CD14-positive monocyte (primary cell): ENCODE measurements around the gene RAMP1. TPM values are rescaled to one million over a fixed set of nuclear protein-coding genes. Genes with fewer than 3 reads are reported as not detected.
A peak's percentile ranks its signal among the peaks of the same experiment; 100 is the strongest.

Experiments used
- DNase-seq, 3 donors: peaks; one replicate each; pipeline ENCODE4 v3.0.0-alpha.2; 2011 to 2022
- H2AFZ ChIP-seq: 2 replicates; pipeline ENCODE4 v1.6.0; 2012; ENCODE audit warnings: mild to moderate bottlenecking, low read depth, low read length, inconsistent platforms; ENCODE audit not compliant: insufficient read depth, poor library complexity, severe bottlenecking
- H3K27ac ChIP-seq, 2 donors: 1 replicate in 1 of 2; 2 replicates in 1 of 2; pipeline ENCODE4 v1.5.1; 2012 to 2013; ENCODE audit warnings: low read length in 2 of 2, control low read depth in 1 of 2, inconsistent platforms in 1 of 2, low read depth in 1 of 2, mild to moderate bottlenecking in 1 of 2
- H3K27me3 ChIP-seq, 2 donors: one replicate each; pipeline versions ENCODE4 v1.6.0 to v1.6.1; 2011 to 2013; ENCODE audit warnings: low read length in 2 of 2; ENCODE audit not compliant: control insufficient read depth in 2 of 2, insufficient read depth in 2 of 2
- H3K36me3 ChIP-seq, 2 donors: replicated peaks in 1 of 2; 1 replicate in 1 of 2; 2 replicates in 1 of 2; pipeline versions ENCODE4 v1.5.1 to v1.6.1; 2012 to 2013; ENCODE audit warnings: low read length in 2 of 2, control low read depth in 1 of 2, inconsistent platforms in 1 of 2, mild to moderate bottlenecking in 1 of 2; ENCODE audit not compliant: insufficient read depth in 2 of 2, control insufficient read depth in 1 of 2
- H3K4me1 ChIP-seq, 2 donors: 1 replicate in 1 of 2; 2 replicates in 1 of 2; pipeline versions ENCODE4 v1.5.1 to v1.6.1; 2012 to 2013; ENCODE audit warnings: low read length in 2 of 2, control low read depth in 1 of 2, inconsistent platforms in 1 of 2, mild to moderate bottlenecking in 1 of 2, moderate library complexity in 1 of 2; ENCODE audit not compliant: insufficient read depth in 2 of 2, control insufficient read depth in 1 of 2
- H3K4me2 ChIP-seq: replicated peaks from 2 replicates; pipeline ENCODE3; 2012; ENCODE audit warnings: low read length, moderate library complexity, mild to moderate bottlenecking; ENCODE audit not compliant: poor library complexity, severe bottlenecking; ENCODE audit errors: extremely low read depth
- H3K4me3 ChIP-seq, 3 experiments: fragments of 200-600 bp in 1 of 3; sonication (generic) in 1 of 3; replicated peaks in 1 of 3; 1 replicate in 2 of 3; 2 replicates in 1 of 3; pipeline ENCODE4 v1.5.1; 2011 to 2013; ENCODE audit warnings: low read length in 3 of 3, mild to moderate bottlenecking in 3 of 3, control low read depth in 2 of 3, low read depth in 2 of 3, inconsistent platforms in 1 of 3, moderate library complexity in 1 of 3
- H3K79me2 ChIP-seq: 2 replicates; pipeline ENCODE4 v1.6.0; 2012; ENCODE audit warnings: mild to moderate bottlenecking, control low read depth, inconsistent platforms, low read length, moderate library complexity; ENCODE audit not compliant: insufficient read depth
- H3K9ac ChIP-seq: 2 replicates; pipeline ENCODE4 v1.6.0; 2017; ENCODE audit warnings: low read length, mild to moderate bottlenecking; ENCODE audit not compliant: insufficient read depth, poor library complexity, severe bottlenecking
- H3K9me3 ChIP-seq, 2 donors: replicated peaks in 1 of 2; 1 replicate in 1 of 2; 2 replicates in 1 of 2; pipeline versions ENCODE4 v1.5.1 to v1.6.1; 2012 to 2013; ENCODE audit warnings: low read length in 2 of 2, control low read depth in 1 of 2; ENCODE audit not compliant: control insufficient read depth in 1 of 2, insufficient read depth in 1 of 2
- H4K20me1 ChIP-seq: 2 replicates; pipeline ENCODE4 v1.6.0; 2012; ENCODE audit warnings: mild to moderate bottlenecking, low read length, control low read depth, moderate library complexity; ENCODE audit not compliant: insufficient read depth
- H3K27ac Mint-ChIP-seq, 7 donors: one replicate each; pipeline ENCODE4 v1.8.0; 2020; ENCODE audit warnings: mild to moderate bottlenecking in 7 of 7, mixed read lengths in 7 of 7, moderate library complexity in 6 of 7, inconsistent platforms in 2 of 7
- H3K27me3 Mint-ChIP-seq, 3 donors: one replicate each; pipeline ENCODE4 v1.8.0; 2021 to 2022; ENCODE audit warnings: low read depth in 3 of 3, mild to moderate bottlenecking in 3 of 3, mixed read lengths in 3 of 3, moderate library complexity in 3 of 3, inconsistent platforms in 1 of 3
- H3K36me3 Mint-ChIP-seq, 2 donors: one replicate each; pipeline ENCODE4 v1.8.0; 2020; ENCODE audit warnings: mixed read lengths in 2 of 2, inconsistent platforms in 1 of 2, mild to moderate bottlenecking in 1 of 2
- H3K4me1 Mint-ChIP-seq: one replicate; pipeline ENCODE4 v1.8.0; 2020; ENCODE audit warnings: mild to moderate bottlenecking, mixed read lengths
- H3K4me3 Mint-ChIP-seq, 2 donors: one replicate each; pipeline ENCODE4 v1.8.0; 2020; ENCODE audit warnings: mild to moderate bottlenecking in 2 of 2, mixed read lengths in 2 of 2, moderate library complexity in 1 of 2
- H3K9me3 Mint-ChIP-seq, 7 donors: one replicate each; pipeline ENCODE4 v1.8.0; 2020 to 2022; ENCODE audit warnings: mixed read lengths in 7 of 7, mild to moderate bottlenecking in 6 of 7, moderate library complexity in 6 of 7, inconsistent platforms in 2 of 7
- CTCF ChIP-seq: fragments of 200-600 bp; IDR thresholded peaks from one replicate; pipeline ENCODE4 v1.8.0; 2022; ENCODE audit warnings: antibody characterized with exemption, mild to moderate bottlenecking
- WGBS: methylation state at CpG from one replicate; pipeline ENCODE4 v1.1.5; 2013; ENCODE audit warnings: missing lambda C conversion rate; ENCODE audit not compliant: insufficient coverage; 5-methylcytosine and 5-hydroxymethylcytosine counted together
- intact Hi-C, 2 donors: fragments of 100-400 bp; cut with micrococcal nuclease; formaldehyde crosslinking; loops; one replicate each; pipeline versions ENCODE4 v1.15.0 to v1.15.1; 2023
- polyA plus RNA-seq, 3 donors: library from polyadenylated mRNA; depleted of rRNA in 1 of 3; unstranded in 2 of 3; stranded (reverse) in 1 of 3; fragments of 300-500 nt in 2 of 3; fragments of >200 nt in 1 of 3; fragmentation: Illumina TruSeq in 2 of 3; gene quantifications; 1 replicate in 2 of 3; 2 replicates in 1 of 3; pipeline ENCODE4 v1.2.3, GENCODE V29; 2012 to 2021

Gene RAMP1
- polyA plus RNA-seq, 3 donors: not detected

- H3K4me1 Mint-ChIP-seq: peaks cover 19% of the 10 kb centered on the region
- 89% methylated on average over 17 of the region's 22 CpGs for WGBS
- Histone ChIP-seq H3K27me3 (peaks cover 11 to 35% of the 10 kb centered on the region in 2 donors), H3K9ac (no peak overlapping the region), H3K27ac (no peak overlapping the region), H4K20me1 (no peaks in the 10 kb centered on the region), H3K4me1 (no peaks in the 10 kb centered on the region), H3K4me2 (no peak overlapping the region), H3K9me3 (no peaks in the 10 kb centered on the region), H2AFZ (no peak overlapping the region), H3K79me2 (no peaks in the 10 kb centered on the region), H3K4me3 (no peak overlapping the region), H3K36me3 (no peaks in the 10 kb centered on the region)
- TF ChIP-seq CTCF: no peak
- H3K27ac Mint-ChIP-seq: no peak overlapping the region
- H3K27me3 Mint-ChIP-seq: peaks cover 23 to 46% (median 46%) of the 10 kb centered on the region in 3 donors
- no peak overlapping the region for H3K4me3 Mint-ChIP-seq
- DNase-seq: no peak
- H3K9me3 Mint-ChIP-seq: peaks cover 0 to 6% (median 2%) of the 10 kb centered on the region in 7 donors
- peaks cover 0 to 2% of the 10 kb centered on the region in 2 donors for H3K36me3 Mint-ChIP-seq
- intact Hi-C loops: no loop called here
These were observed 4.4 kb downstream of the RAMP1 start for GRCh38 chr2:237863689-237864443.

- Mint-ChIP-seq H3K36me3 (no peaks in the 10 kb centered on the region), H3K4me1 (peaks cover 20% of the 10 kb centered on the region), H3K4me3 (no peak overlapping the region), H3K27me3 (peaks cover 25 to 49% (median 47%) of the 10 kb centered on the region in 3 donors), H3K9me3 (peaks cover 0 to 3% (median 0%) of the 10 kb centered on the region in 7 donors), H3K27ac (peak overlapping the region in 2 of 7 donors; percentile 6 to 63)
- no peak overlapping the region for H3K27ac ChIP-seq
- WGBS: 97% methylated on average over 6 of the region's 10 CpGs
- no peaks in the 10 kb centered on the region for H4K20me1 ChIP-seq
- TF ChIP-seq CTCF: no peak
- peaks cover 8 to 37% of the 10 kb centered on the region in 2 donors for H3K27me3 ChIP-seq
- intact Hi-C loops: no loop called here
- H3K36me3 ChIP-seq: no peaks in the 10 kb centered on the region
- no peak overlapping the region for H2AFZ ChIP-seq
- no peak for DNase-seq
- no peaks in the 10 kb centered on the region for H3K9me3 ChIP-seq
- H3K79me2 ChIP-seq: no peaks in the 10 kb centered on the region
- H3K4me3 ChIP-seq: no peak overlapping the region
- no peaks in the 10 kb centered on the region for H3K4me1 ChIP-seq
- H3K4me2 ChIP-seq: no peak overlapping the region
- H3K9ac ChIP-seq: no peak overlapping the region
These were observed 5.1 kb downstream of the RAMP1 start for GRCh38 chr2:237864444-237864931.
